Measurements from ENCODE around the gene SHISA9. TPM values are rescaled to one million over a fixed set of nuclear protein-coding genes. Genes with fewer than 3 reads are reported as not detected.

SHISA9 gene
- total and polyA plus RNA-seq, 2 donors (not counting 1 experiment from before 2014, with no cell fraction given): 0.03 to 0.07 TPM

- POLR2A ChIA-PET: no interaction called here
- CTCF ChIA-PET: no interaction called here
Observed at GRCh38 chr16:13171313-13171712, 269.9 kb downstream of the SHISA9 start.

GRCh38 chr16:13176711-13177110, 275.3 kb downstream of the SHISA9 start:
- POLR2A ChIA-PET: no interaction called here
- WGBS (ENCODE audit: insufficient coverage): 39% methylated on average over 2 of the region's 3 CpGs
- H3K79me2 ChIP-seq (ENCODE audit: control insufficient read depth, insufficient read depth, low read length): no peaks in the 10 kb centered on the region

More at GRCh38 chr16:13171313-13171712, 269.9 kb downstream of the SHISA9 start:
- Histone ChIP-seq H2AFZ (ENCODE audit: insufficient read depth, low read depth, low read length, poor library complexity, severe bottlenecking) (no peak overlapping the region), H3K27me3 (replicated peaks in 1 of 4; ENCODE audit: control extremely low read depth in 1 of 4, control insufficient read depth in 3 of 4, insufficient read depth in 4 of 4, low read length in 3 of 4) (no peaks in the 10 kb centered on the region), H3K9ac (ENCODE audit: low read length) (no peak overlapping the region), H3K79me2 (ENCODE audit: control insufficient read depth, insufficient read depth, low read length) (no peaks in the 10 kb centered on the region), H3K36me3 (replicated peaks in 1 of 2; ENCODE audit: control extremely low read depth in 1 of 2, control insufficient read depth in 1 of 2, extremely low read depth in 1 of 2, insufficient read depth in 2 of 2, low read length in 1 of 2) (no peaks in the 10 kb centered on the region), H3K4me3 (ENCODE audit: control extremely low read depth in 1 of 5, extremely low read depth in 1 of 5, insufficient read depth in 1 of 5, low read depth in 2 of 5, low read length in 4 of 5) (no peak overlapping the region), H3K4me2 (replicated peaks; ENCODE audit: low read depth, low read length, poor library complexity, severe bottlenecking) (no peak overlapping the region), H3K27ac (ENCODE audit: low read length in 2 of 2) (no peak overlapping the region), H3K4me1 (ENCODE audit: control insufficient read depth in 2 of 2, insufficient read depth in 2 of 2, low read length in 2 of 2) (no peaks in the 10 kb centered on the region), H4K20me1 (ENCODE audit: control insufficient read depth, insufficient read depth, low read length, poor library complexity, severe bottlenecking) (no peaks in the 10 kb centered on the region), H3K9me3 (ENCODE audit: control extremely low read depth in 1 of 3, control insufficient read depth in 2 of 3, insufficient read depth in 1 of 3, low read length in 2 of 3) (no peaks in the 10 kb centered on the region)
- Mint-ChIP-seq H3K9me3 (ENCODE audit: insufficient read depth) (no peaks in the 10 kb centered on the region), H3K27me3 (no peaks in the 10 kb centered on the region), H3K4me1 (no peaks in the 10 kb centered on the region), H3K4me3 (no peak overlapping the region), H3K27ac (no peak overlapping the region)
- TF ChIP-seq CTCF (IDR thresholded peaks at IDR 0.05) (no peak), EZH2 (IDR thresholded peaks at IDR 0.05; ENCODE audit: borderline replicate concordance, insufficient read depth, low read depth, low read length, poor library complexity, severe bottlenecking) (no peak)
- ATAC-seq (ENCODE audit: low read depth) (no peak), DNase-seq (no peak)
- intact Hi-C loops (cut with micrococcal nuclease): no loop called here
- WGBS (ENCODE audit: insufficient coverage): 39% methylated on average over 3 of the region's 4 CpGs

More at GRCh38 chr16:13176711-13177110, 275.3 kb downstream of the SHISA9 start:
- peaks cover 0 to 7% (median 0%) of the 10 kb centered on the region in 3 donors for H3K9me3 ChIP-seq (ENCODE audit: control extremely low read depth in 1 of 3, control insufficient read depth in 2 of 3, insufficient read depth in 1 of 3, low read length in 2 of 3)
- Mint-ChIP-seq H3K9me3 (ENCODE audit: insufficient read depth) (no peaks in the 10 kb centered on the region), H3K4me1 (no peaks in the 10 kb centered on the region), H3K27ac (no peak overlapping the region), H3K4me3 (no peak overlapping the region), H3K27me3 (peaks cover 12% of the 10 kb centered on the region)
- DNase-seq: no peak
- no peaks in the 10 kb centered on the region for H3K4me1 ChIP-seq (ENCODE audit: control insufficient read depth in 2 of 2, insufficient read depth in 2 of 2, low read length in 2 of 2)
- H2AFZ ChIP-seq (ENCODE audit: insufficient read depth, low read depth, low read length, poor library complexity, severe bottlenecking): no peak overlapping the region
- H3K4me2 ChIP-seq (replicated peaks; ENCODE audit: low read depth, low read length, poor library complexity, severe bottlenecking): no peak overlapping the region
- H3K9ac ChIP-seq (ENCODE audit: low read length): no peak overlapping the region
- ATAC-seq (ENCODE audit: low read depth): no peak
- CTCF ChIA-PET: no interaction called here
- H4K20me1 ChIP-seq (ENCODE audit: control insufficient read depth, insufficient read depth, low read length, poor library complexity, severe bottlenecking): no peaks in the 10 kb centered on the region
- no peaks in the 10 kb centered on the region for H3K36me3 ChIP-seq (replicated peaks in 1 of 2; ENCODE audit: control extremely low read depth in 1 of 2, control insufficient read depth in 1 of 2, extremely low read depth in 1 of 2, insufficient read depth in 2 of 2, low read length in 1 of 2)
- no peaks in the 10 kb centered on the region for H3K27me3 ChIP-seq (replicated peaks in 1 of 4; ENCODE audit: control extremely low read depth in 1 of 4, control insufficient read depth in 3 of 4, insufficient read depth in 4 of 4, low read length in 3 of 4)
- H3K27ac ChIP-seq (ENCODE audit: low read length in 2 of 2): no peak overlapping the region
- intact Hi-C loops (cut with micrococcal nuclease): no loop called here
- no peak for TF ChIP-seq EZH2 (IDR thresholded peaks at IDR 0.05; ENCODE audit: borderline replicate concordance, insufficient read depth, low read depth, low read length, poor library complexity, severe bottlenecking)
- TF ChIP-seq CTCF (IDR thresholded peaks at IDR 0.05): no peak
- no peak overlapping the region for H3K4me3 ChIP-seq (ENCODE audit: control extremely low read depth in 1 of 5, extremely low read depth in 1 of 5, insufficient read depth in 1 of 5, low read depth in 2 of 5, low read length in 4 of 5)
